ENCODE measurements around the gene EDIL3. TPM values are rescaled to one million over a fixed set of nuclear protein-coding genes. Genes with fewer than 3 reads are reported as not detected.

EDIL3 gene
- total RNA-seq, 1 donor from 2014 or later, result 604 TPM

GRCh38 chr5:84383296-84383815, 1.3 kb downstream of the EDIL3 start:
- Mint-ChIP-seq H3K9me3 (ENCODE audit: low read depth) (no peaks in the 10 kb centered on the region), H3K4me1 (ENCODE audit: low read depth) (peaks cover 47% of the 10 kb centered on the region), H3K36me3 (ENCODE audit: low read depth) (peaks cover 9% of the 10 kb centered on the region), H3K27ac (ENCODE audit: unreplicated experiment) (peak overlapping the region; percentile 99), H3K27me3 (ENCODE audit: low read depth) (no peaks in the 10 kb centered on the region), H3K4me3 (ENCODE audit: unreplicated experiment) (peak overlapping the region; percentile 99)
- no peak for TF ChIP-seq CTCF (IDR thresholded peaks at IDR 0.05)
- DNase-seq (ENCODE audit: low spot score), result no peak

GRCh38 chr5:84382363-84383295, 2.1 kb downstream of the EDIL3 start:
- peaks cover 8% of the 10 kb centered on the region for H3K36me3 Mint-ChIP-seq (ENCODE audit: low read depth)
- no peaks in the 10 kb centered on the region for H3K27me3 Mint-ChIP-seq (ENCODE audit: low read depth)
- no peak for TF ChIP-seq CTCF (IDR thresholded peaks at IDR 0.05)
- peak overlapping the region; percentile 99 for H3K4me3 Mint-ChIP-seq (ENCODE audit: unreplicated experiment)
- no peaks in the 10 kb centered on the region for H3K9me3 Mint-ChIP-seq (ENCODE audit: low read depth)
- peak; percentile 91 for DNase-seq (ENCODE audit: low spot score)
- H3K4me1 Mint-ChIP-seq (ENCODE audit: low read depth), result peaks cover 48% of the 10 kb centered on the region
- H3K27ac Mint-ChIP-seq (ENCODE audit: unreplicated experiment), result peak overlapping the region; percentile 99

GRCh38 chr5:84381502-84382362, 2.9 kb downstream of the EDIL3 start:
- peak overlapping the region; percentile 99 for H3K27ac Mint-ChIP-seq (ENCODE audit: unreplicated experiment)
- peaks cover 50% of the 10 kb centered on the region for H3K4me1 Mint-ChIP-seq (ENCODE audit: low read depth)
- no peaks in the 10 kb centered on the region for H3K9me3 Mint-ChIP-seq (ENCODE audit: low read depth)
- DNase-seq (ENCODE audit: low spot score), result no peak
- TF ChIP-seq CTCF (IDR thresholded peaks at IDR 0.05), result no peak
- peaks cover 8% of the 10 kb centered on the region for H3K36me3 Mint-ChIP-seq (ENCODE audit: low read depth)
- peak overlapping the region; percentile 99 for H3K4me3 Mint-ChIP-seq (ENCODE audit: unreplicated experiment)
- H3K27me3 Mint-ChIP-seq (ENCODE audit: low read depth), result no peaks in the 10 kb centered on the region

DNA sequence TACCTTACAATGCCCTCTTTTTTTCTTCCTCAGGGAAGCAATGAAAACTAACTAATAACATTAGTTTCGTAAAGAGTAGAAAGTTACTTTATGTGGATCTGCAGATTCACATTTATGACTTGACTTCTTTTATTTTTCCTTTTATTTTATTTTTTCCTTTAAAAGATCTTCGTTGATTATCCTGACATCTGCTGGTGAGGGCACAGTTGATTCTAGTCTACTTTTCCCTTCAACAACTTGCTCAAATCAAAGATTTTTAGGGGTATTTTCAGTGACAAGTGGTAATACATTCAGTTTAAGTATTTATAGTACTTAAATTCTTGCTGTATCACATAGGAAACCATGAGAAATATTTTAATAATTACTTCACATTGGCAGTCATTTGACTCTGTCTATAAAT, 4.9 kb downstream of the EDIL3 start:
- no peaks in the 10 kb centered on the region for H3K27me3 Mint-ChIP-seq (ENCODE audit: low read depth)
- peaks cover 52% of the 10 kb centered on the region for H3K4me1 Mint-ChIP-seq (ENCODE audit: low read depth)
- no peaks in the 10 kb centered on the region for H3K9me3 Mint-ChIP-seq (ENCODE audit: low read depth)
- peak overlapping the region; percentile 97 for H3K27ac Mint-ChIP-seq (ENCODE audit: unreplicated experiment)
- H3K36me3 Mint-ChIP-seq (ENCODE audit: low read depth), result peaks cover 8% of the 10 kb centered on the region
- peak; percentile 84 for TF ChIP-seq CTCF (IDR thresholded peaks at IDR 0.05)
- H3K4me3 Mint-ChIP-seq (ENCODE audit: unreplicated experiment), result peak overlapping the region; percentile 48
- no peak for DNase-seq (ENCODE audit: low spot score)

- Mint-ChIP-seq H3K27ac (ENCODE audit: unreplicated experiment) (peak overlapping the region; percentile 97), H3K9me3 (ENCODE audit: low read depth) (no peaks in the 10 kb centered on the region), H3K27me3 (ENCODE audit: low read depth) (no peaks in the 10 kb centered on the region), H3K4me1 (ENCODE audit: low read depth) (peaks cover 60% of the 10 kb centered on the region), H3K4me3 (ENCODE audit: unreplicated experiment) (peak overlapping the region; percentile 63), H3K36me3 (ENCODE audit: low read depth) (peaks cover 7% of the 10 kb centered on the region)
- DNase-seq (ENCODE audit: low spot score), result no peak
- no peak for TF ChIP-seq CTCF (IDR thresholded peaks at IDR 0.05)
Observed at GRCh38 chr5:84378961-84379360, 5.7 kb downstream of the EDIL3 start.
